Renal cortex interstitium (tissue), 15 donors: ENCODE results near the gene RNF112. TPM values are rescaled to one million over a fixed set of nuclear protein-coding genes. Genes with fewer than 3 reads are reported as not detected.

Source experiments
- DNase-seq, 11 donors: peaks; one replicate each; pipeline ENCODE4 v3.0.0-alpha.2; 2013; ENCODE audit warnings: low read depth in 9 of 11, low spot score in 4 of 11; ENCODE audit errors: extremely low read depth in 1 of 11
- long read RNA-seq, 16 experiments: transcript quantifications; one replicate each; lab custom pipeline, GENCODE V29; 2026
- polyA plus RNA-seq, 3 donors: library from polyadenylated mRNA; unstranded; fragments of 120-200 nt; gene quantifications; one replicate each; pipeline ENCODE4 v1.2.1, GENCODE V29; 2013; ENCODE audit not compliant: insufficient read length in 3 of 3

RNF112 gene, protein sequence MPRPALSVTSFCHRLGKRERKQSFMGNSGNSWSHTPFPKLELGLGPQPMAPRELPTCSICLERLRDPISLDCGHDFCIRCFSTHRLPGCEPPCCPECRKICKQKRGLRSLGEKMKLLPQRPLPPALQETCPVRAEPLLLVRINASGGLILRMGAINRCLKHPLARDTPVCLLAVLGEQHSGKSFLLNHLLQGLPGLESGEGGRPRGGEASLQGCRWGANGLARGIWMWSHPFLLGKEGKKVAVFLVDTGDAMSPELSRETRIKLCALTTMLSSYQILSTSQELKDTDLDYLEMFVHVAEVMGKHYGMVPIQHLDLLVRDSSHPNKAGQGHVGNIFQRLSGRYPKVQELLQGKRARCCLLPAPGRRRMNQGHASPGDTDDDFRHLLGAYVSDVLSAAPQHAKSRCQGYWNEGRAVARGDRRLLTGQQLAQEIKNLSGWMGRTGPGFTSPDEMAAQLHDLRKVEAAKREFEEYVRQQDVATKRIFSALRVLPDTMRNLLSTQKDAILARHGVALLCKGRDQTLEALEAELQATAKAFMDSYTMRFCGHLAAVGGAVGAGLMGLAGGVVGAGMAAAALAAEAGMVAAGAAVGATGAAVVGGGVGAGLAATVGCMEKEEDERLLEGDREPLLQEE
- 1 to 10 TPM in 2 of 3 donors, under 1 TPM in 1; 0.70 to 1.7 (median 1.4) TPM for polyA plus RNA-seq
- long read RNA-seq, donor 1: 0 reads
- long read RNA-seq, donor 2, partial matches to known transcripts: 0 of 1 reads
- long read RNA-seq, donor 2, other reads (novel, unspliced or antisense): 0 of 1 reads
- long read RNA-seq, donor 3: 0 reads
- long read RNA-seq, donor 4: 0 reads
- long read RNA-seq, donor 5: 0 reads
- long read RNA-seq, donor 6: 0 reads
- long read RNA-seq, donor 7: 0 reads
- long read RNA-seq, donor 8: 0 reads
- long read RNA-seq, donor 9: 0 reads
- long read RNA-seq, donor 10: 0 reads
- long read RNA-seq, donor 11: 0 reads
- long read RNA-seq, donor 12: 0 reads
- long read RNA-seq, donor 13: 0 reads
- long read RNA-seq, donor 14: 0 reads
- long read RNA-seq, donor 15: 0 reads
- long read RNA-seq, donor 16: 0 reads

DNA sequence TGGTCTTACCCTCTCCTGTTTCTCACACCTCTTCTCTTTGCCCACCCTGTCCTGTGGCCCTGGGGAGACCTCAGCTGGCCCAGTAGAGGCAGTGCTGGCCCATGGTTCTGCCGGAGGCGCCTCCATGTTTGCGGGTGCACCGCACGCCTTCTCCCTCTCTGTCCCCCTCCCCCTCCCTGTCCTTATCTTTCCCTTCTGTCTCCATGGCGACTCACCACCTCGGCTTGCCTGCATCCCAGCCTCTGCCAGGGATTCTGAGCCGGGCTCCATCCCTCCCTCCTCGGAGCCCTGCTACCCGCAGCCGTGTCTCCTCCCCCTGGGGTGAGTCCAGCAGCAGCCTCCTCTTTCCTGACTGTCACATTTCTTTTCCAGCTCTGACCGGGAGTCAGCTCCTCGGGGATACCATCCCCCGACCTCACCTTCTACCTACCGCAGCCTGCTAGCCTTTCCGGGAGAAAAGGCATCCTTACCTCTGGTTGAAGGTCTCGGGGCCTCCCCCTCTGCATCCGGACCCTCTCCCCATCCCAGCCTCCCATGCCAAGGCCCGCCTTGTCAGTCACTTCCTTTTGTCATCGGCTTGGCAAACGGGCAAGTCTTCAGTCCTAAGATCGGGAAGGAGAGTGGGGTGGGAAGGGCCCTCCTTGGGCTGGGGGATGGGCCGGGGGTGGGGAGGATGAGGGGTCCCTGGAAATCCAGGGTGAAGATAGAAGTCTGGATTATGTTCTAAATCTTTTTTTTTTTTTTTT, at the start of gene RNF112:
Gene RNF112 (plus strand): TSS at position 358 of the 746 bp plus-strand sequence. CDS start 177 bp downstream, at position 535.
- no peak for DNase-seq

DNA sequence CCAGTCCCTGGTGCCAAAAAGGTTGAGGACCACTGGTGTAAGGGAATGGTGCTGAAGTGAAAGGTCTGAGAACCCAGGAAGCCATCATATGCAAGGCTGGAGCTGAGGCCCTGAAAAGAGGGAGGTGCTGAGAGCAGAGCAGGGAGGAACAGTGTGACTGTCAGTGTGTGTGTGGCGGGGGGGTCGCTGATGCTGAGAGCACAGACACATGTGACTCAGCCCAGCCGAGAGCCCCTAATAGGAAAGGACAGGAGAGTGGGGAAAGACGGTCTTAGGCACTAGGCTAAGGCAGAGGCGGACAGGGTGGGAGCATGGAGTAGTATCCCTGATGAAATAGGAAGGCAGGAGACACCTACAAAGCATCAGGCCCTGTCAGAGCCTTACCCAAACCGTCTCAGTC, 49.7 kb upstream of the RNF112 start:
- no peak for DNase-seq

DNA sequence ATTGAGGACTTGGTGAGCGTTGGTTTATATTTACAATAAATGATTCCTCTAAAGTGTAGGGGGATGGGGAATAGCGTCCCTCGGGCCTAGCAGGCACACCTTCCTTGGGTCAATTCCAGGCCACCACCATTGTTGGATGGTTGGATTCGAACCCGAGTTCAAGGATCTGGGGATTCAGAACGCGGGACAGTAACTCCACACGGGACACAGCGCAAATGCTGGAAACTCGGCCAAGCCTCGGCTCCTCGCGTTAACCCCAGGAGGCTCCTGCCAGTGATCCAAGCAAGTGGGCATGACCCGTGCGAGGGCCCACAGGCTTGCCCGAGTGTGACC, 49.1 kb upstream of the RNF112 start:
- no peak for DNase-seq

DNA sequence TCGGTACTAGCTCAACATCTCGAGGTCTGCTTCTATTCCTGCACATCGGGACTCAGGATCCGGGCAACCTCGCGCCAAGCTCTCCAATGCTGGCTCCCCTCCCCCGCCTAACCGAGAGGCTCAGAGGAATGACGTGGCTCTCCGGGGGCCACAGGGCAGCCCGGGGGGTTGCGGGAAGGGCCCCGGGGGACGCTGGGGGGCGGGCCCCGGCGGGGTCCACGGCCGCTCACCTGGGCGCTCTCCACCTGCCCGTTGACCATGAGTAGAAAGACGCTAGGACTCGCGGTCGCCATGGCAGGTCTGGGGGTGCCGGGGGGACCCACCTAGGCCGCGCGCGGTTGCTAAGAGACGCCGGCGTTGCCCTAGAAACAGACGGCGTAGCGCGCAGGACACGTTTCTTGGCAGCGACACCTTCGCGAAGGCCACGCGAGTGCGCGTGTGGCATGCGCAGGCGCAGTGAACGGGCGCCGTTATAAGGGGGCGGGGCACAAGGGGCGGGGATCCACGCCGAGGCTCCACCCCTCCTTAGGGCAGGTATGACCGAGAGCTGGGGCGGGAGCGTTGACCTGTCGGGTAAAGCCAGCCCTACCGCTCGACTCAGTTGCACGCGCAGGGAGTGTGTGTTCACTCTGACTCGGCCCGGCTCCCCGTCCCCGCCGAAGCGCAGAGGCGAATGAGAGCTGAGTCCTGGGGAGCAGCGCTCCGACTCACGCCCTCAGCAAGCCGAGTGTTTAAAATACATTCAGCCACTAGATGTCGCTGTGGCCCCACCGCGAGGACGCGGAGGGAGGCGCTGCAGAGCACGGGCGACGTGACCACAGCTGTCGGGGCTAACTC, 48.5 kb upstream of the RNF112 start, which contains the start of gene B9D1:
Gene B9D1 (minus strand): TSS at position 447 of the 837 bp plus-strand sequence. CDS start 154 bp downstream, at position 293.
- DNase-seq: peak; percentile 81 to 98 (median 90)

DNA sequence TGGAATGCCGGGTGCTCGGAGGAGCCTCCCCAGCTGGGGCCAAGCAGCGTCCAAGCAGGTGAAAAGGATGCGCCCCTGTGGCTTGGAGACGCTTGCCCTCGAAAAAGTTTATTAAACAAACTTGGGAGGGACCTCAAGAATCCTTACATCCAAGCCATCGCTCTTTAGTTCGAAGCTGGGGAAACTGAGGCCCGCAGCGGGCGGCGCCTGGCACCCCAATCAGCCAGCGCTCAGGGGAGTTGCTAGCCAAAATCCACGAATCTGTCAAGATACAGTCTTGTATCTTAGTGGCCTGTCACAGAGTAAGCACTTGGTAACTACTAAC, 48.0 kb upstream of the RNF112 start:
- no peak for DNase-seq

DNA sequence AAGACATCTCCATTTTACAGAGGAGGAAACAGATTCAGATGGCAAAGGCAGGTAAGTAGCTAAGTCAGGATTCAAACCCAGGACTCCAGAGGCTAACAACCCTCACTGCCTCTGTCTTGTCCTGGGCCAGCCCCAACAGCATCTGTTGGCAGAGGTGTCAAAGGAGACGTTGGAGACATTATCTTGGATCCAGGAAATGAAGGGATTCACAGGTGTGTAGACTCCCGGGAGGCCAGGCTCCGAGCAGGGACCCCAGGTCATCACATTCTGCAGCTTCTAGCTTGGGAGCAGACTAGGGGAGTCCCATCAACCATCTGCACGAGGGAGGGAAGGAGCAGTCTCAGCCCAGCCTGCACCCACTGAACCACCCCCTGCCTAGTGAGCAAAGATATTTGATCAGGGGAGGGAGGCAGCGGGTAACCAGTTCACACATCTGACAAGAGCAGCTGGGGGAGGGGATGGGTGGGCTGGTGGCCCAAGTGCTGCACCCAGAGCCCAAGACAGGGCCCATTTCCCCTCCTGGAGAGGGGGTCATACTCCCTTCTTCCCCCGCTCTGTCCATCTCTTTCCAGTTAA, 47.5 kb upstream of the RNF112 start:
- no peak for DNase-seq

DNA sequence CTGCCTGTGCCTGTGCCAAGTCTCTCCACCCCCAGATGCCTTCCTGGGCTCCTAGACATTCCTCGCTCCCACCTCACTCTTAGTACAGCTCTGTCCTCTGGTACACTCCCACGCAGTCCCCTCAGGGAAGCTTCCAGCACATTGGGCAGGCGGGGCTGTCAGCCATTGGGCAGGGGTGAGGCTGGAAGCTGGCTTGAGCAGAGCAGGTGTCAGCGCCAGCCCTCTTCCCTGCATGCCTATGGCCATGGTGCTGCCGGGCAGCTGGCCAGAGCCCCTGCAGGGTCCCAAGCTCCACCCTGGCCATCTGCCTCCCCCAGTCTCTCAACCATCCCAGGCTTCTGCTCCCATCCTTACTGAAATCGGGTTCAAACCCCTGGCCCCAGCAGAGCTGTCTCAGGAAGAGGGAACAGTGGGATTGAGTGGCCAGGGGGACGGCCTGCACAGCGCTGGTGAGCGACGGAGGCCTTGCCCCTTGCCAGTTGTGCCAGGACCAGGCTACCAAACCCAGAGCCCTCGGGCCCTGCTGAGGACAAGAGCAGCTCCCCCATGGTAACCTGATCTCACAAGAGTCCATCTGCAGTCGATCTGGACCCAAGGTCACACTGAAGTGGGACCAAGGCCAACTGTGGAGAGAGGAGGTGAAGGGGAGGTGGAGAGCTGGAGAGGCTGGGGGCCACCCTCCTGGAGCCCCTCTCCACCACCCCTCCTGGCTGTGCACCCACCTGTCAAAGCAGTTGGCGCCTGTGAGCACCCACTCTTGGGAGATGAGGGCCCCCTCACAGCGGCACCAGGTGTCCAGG, 46.1 kb upstream of the RNF112 start:
- DNase-seq: no peak

DNA sequence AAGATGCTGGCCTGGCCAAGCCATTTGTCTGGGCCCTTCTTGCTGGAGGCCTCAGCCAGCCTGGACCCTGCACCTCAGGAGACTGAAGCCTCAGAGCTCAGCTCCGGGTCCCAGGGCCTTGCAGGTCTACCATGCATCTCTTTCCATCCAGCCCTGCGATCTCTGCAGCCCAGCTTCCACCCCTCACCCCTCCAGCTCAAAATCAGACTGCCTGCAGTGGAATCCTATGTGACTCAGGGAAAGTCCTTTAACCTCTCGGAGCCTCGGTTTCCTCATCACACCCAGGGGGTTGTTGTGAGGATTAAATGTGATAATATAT, 45.6 kb upstream of the RNF112 start:
- DNase-seq: no peak

DNA sequence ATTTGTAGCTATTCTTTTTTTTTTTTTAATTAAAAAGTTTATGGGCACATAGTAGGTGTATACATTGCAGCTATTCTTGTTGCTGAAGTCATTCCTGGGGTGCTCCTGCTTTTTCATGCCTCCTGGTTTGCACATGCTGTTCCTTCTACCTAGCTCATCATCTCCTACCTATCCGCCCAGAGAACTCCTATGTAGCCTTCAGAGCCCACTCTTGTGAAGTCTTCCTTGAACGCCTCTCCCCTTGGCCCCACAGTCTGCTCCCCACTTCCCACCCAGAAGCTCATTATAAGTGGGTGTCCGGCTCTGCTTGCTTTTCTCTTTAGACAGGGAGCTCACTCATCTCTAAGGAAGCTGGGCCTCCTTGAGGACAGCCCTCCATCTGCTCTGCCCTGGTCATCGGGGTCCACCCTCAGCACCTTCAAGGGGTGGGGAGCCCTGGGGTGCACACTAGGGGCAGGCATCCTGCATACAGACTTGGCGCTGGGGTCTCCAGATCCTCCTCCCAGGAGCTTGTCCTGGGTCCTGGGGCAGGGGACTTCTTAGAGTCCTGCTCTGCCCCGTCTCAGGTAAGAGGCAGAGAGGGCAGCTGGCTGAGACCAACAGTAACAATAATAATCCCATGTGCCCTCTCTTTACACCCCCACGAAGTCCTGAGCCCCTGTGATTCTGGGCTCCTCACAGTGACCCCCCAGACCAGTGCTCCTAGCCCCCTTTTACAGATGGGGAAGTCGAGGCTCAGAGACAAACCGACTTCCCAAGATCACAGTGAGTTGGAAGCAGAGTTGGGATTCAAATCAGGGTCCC, 45.0 kb upstream of the RNF112 start:
- DNase-seq: no peak

DNA sequence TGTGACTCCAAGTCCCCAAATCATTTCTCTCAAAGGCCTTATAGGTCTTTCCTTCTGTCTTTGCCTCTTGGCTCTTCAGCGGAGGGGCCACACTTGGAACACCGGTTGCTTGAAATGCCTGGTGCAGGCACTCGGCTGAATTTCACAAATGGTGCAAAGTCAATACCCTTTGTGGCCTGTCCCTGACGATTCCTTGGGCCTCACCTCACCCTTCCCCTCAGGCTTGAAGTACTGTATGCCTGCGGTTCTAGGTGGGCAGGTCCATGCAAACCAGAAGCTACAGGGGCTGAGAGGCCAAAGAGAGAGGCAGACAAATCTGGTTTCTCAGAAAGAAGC, 44.4 kb upstream of the RNF112 start:
- DNase-seq: no peak

DNA sequence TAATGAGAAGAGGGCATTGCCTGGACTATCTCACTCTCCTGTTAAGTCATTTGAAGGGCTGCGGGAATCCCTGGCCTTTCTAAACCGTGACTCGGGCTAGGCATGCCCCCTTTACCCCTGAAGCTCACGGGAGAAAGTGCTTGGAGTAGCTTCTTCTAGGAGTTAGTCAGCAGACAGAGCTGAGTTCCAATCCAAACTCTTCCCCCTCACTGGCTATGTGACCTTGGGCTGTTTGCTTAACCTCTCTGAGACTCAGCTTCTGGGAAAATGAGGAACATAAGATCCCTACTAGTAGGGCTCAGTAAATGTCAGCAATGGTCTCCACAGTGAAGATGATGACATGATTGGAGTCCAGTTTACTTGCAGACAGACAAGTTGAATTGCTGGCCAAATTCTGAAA, 42.8 kb upstream of the RNF112 start:
- no peak for DNase-seq

DNA sequence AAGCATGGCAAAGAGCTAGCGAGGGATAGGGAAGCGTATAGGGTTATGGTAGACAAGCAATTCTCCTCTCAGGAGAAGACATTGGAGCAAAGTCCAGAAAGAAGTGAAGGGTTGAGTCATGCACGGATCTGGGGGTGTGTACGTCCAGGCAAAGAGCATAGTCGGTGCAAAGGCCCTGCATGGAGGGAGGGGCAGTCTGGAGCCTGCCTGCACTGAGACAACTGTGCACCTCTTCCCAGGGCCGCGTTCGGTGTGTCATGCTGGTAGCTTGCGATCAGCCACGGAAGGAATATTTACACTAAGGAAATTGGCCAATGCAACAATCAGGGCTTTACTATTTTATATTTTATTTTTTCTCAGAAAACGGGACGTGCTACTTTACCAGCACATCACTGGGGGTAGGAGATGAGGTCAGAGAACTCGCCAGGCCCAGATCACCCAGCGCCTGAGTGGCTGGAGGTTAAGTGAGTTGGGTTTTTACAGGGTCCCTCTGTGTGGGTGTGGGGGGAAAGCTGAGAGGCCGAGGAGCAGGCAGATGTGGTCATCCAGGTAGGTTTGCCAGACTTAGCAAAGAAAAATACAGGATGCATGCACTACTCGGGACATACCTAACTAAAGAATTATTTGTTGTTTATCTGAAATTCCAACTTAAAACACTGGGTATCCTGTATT, 41.8 kb upstream of the RNF112 start:
- DNase-seq: no peak

DNA sequence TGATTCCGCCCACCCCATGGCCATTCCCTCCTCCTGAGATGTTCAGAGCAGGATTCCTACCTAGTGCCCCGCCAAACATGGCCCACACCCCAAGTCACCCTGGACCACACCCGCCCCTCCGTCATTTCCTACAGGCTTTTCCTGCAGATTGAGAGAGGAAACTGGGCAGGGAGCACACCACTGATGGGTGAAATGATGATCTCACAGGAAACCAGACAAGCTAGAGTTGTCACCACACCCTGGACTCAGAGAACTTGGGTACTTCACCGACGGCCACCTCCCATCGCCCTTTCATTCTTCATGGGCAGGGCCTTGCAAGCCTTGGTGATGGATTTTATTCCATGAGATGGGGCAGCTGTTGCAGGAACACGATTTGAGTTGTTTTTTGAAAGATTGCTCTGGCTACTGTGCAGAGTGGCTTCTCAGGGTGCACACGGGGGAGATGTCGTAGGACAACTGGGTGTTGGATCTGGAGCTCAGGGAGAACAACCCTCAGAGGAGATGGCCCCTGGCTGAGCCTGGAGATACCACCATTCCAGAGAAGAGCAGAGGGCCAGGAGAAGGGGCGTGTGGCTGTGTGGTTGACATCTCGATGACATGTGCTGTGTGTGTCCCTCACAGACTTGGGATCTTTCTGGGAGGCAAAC, 41.1 kb upstream of the RNF112 start:
- DNase-seq: no peak

DNA sequence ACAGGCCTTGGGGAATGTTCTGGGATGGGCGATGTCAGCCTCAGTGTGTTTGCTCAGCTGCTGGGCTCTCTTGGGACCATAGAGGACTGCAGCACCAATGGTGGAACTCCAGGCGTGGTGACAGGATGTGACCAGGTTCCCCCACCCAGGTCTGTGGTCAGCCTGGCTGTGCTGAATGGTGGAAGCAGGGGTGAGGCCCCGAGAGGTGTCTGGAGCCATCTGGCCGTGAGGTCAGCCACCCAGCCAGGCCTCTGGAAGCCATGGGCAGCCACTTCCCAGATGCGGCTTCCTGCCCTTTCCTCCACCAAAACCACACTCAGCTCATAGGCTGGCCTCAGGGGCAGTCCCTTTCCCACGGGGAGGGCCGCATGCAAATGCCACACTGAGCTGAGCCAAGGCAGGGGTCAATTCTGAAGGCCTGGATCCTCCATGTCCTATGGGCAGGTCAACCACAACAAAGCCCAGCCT, 40.5 kb upstream of the RNF112 start:
- DNase-seq: no peak

DNA sequence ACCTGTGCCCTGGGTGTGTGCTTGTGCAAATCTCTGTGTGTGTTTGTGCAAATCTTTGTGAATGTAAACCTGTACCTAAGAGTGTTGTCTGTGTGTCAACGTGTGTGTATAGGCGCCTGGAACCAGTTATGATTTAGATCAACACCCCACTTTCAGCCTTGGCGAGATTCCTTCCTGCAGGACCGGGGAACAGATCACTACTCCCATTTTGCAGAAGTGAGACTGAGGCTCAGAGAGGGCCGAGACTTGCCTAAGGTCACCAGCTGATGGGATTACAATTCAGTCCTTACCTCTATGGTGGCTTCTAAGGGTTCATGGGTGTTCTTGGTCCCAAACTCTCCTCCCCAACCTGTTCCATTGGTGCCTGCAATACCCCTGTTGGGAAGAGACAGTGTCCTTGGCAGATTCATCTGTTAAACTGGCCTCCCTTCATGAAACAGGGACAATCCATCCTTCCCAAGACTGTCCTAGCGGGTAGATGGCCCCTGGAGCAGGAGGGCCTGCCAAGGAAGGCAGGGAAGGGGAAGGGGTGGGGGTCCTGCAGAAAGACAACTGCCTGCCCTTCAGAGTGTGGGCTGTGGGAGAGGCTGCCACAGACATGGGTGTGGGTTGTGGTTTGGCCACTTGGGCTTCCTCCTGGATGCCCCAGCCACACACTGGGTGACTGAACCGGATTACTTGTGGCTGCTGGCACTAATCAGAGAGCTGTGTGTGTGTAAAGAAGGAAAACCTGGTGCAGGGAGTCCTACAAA, 39.6 kb upstream of the RNF112 start:
- no peak for DNase-seq
